ENCODE measurements around the gene ADRA2B. TPM values are rescaled to one million over a fixed set of nuclear protein-coding genes. Genes with fewer than 3 reads are reported as not detected.

Gene ADRA2B
- total and polyA plus RNA-seq, 2 donors (not counting 3 experiments of a cell fraction or from before 2014, with no cell fraction given), result not detected

DNA sequence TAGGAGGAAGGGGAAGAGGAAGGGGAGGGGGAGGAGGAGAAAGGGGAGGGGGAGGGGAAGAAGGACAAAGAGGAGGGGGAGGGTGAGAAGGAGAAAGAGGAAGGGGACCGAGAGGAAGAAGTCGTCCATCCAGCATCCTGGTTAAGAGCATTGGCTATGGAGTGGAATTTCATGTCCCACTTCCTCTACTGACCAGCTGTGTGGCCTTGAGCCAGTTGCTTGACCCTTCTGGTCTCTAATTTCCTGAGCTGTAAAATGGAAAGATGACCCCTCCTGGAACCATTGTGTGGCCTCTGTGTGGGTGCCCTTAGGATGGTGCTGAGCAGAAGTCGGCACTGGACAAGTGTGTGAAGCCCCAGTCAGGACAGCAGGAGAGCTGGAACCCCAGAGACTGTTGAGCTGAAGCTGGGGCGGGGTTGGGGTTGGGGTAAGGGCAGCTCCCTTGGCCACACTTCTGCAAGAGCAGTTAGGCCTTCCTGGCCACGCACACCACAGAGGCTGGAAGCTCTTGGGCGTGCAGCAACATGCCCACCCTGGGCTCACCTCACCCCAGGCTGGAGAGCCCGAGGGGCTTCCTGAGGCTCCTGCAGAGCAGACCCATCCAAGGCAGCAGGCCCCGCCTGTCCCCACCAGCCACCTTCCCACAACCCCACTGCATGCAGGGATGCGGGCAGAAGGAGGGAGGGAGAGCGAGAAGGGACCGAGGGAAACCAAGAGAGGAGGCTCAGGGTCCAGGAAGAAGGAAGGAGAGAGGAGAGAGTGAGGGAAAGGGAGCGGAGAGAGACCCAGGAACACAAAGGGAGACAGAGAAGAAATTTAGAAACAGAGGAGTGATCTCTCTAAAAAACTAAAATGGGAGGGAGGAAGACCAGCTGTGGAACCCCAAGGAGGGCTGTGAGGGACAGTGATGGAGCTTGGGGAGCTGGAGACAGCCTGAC is 16.2 kb downstream of the ADRA2B start:
- dilution Hi-C loops (cut with MboI; ENCODE audit: extremely low pct_ligation_motif_present, low sequenced_read_pairs), result no loop called here
- Histone ChIP-seq H3K9me1 (replicated peaks; ENCODE audit: control insufficient read depth, extremely low read depth, insufficient read depth, low read length) (no peaks in the 10 kb centered on the region), H3K4me3 (replicated peaks in 1 of 3; ENCODE audit: insufficient read depth in 1 of 3, low read depth in 1 of 3, low read length in 3 of 3) (no peak overlapping the region), H3K9ac (replicated peaks; ENCODE audit: extremely low read depth, insufficient read depth, low read length) (no peak overlapping the region), H3K27me3 (ENCODE audit: control insufficient read depth in 2 of 2, insufficient read depth in 2 of 2, low read length in 2 of 2) (peaks cover 0 to 2% of the 10 kb centered on the region in 2 experiments), H3K36me3 (ENCODE audit: control insufficient read depth in 2 of 2, extremely low read depth in 1 of 2, insufficient read depth in 2 of 2, low read length in 2 of 2) (no peaks in the 10 kb centered on the region), H4K20me1 (replicated peaks; ENCODE audit: control insufficient read depth, extremely low read depth, insufficient read depth, low read length) (no peaks in the 10 kb centered on the region), H3K9me3 (replicated peaks; ENCODE audit: control insufficient read depth, insufficient read depth, low read length) (no peaks in the 10 kb centered on the region), H3K79me2 (ENCODE audit: control insufficient read depth, insufficient read depth, low read length) (no peaks in the 10 kb centered on the region), H3K27ac (ENCODE audit: insufficient read depth, low read depth, low read length) (no peak overlapping the region), H2AFZ (ENCODE audit: low read depth, low read length) (no peak overlapping the region), H3K4me1 (ENCODE audit: control insufficient read depth, extremely low read depth, insufficient read depth, low read length) (no peaks in the 10 kb centered on the region), H3K4me2 (ENCODE audit: insufficient read depth, low read length) (no peak overlapping the region)
- CTCF ChIA-PET, result interaction anchor here (1.8 kb wide), 1 partner anchor 17 kb away, joined by 7 read pairs; no protein-coding TSS in a partner anchor
- TF ChIP-seq POLR2A (IDR thresholded peaks at IDR 0.05; ENCODE audit: low read depth, low read length) (no peak), GATA2 (IDR thresholded peaks at IDR 0.05; ENCODE audit: insufficient read depth, insufficient read length, low read depth, low read length) (no peak), EZH2 (IDR thresholded peaks at IDR 0.05; ENCODE audit: borderline replicate concordance, low read depth, low read length, severe bottlenecking) (no peak), POLR2AphosphoS5 (IDR thresholded peaks at IDR 0.05; ENCODE audit: insufficient read depth, low read depth, low read length) (no peak), FOS (IDR thresholded peaks at IDR 0.05; ENCODE audit: borderline replicate concordance, insufficient read depth, low read length) (no peak), JUN (IDR thresholded peaks at IDR 0.05; ENCODE audit: borderline replicate concordance, insufficient read depth, insufficient read length, low read depth) (no peak), MYC (IDR thresholded peaks at IDR 0.05; ENCODE audit: low read depth, low read length) (no peak)
- TF ChIP-seq, protein P1, sequence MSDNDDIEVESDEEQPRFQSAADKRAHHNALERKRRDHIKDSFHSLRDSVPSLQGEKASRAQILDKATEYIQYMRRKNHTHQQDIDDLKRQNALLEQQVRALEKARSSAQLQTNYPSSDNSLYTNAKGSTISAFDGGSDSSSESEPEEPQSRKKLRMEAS (IDR thresholded peaks at IDR 0.05; ENCODE audit: insufficient read depth, insufficient read length), result no peak
- TF ChIP-seq, protein P2, sequence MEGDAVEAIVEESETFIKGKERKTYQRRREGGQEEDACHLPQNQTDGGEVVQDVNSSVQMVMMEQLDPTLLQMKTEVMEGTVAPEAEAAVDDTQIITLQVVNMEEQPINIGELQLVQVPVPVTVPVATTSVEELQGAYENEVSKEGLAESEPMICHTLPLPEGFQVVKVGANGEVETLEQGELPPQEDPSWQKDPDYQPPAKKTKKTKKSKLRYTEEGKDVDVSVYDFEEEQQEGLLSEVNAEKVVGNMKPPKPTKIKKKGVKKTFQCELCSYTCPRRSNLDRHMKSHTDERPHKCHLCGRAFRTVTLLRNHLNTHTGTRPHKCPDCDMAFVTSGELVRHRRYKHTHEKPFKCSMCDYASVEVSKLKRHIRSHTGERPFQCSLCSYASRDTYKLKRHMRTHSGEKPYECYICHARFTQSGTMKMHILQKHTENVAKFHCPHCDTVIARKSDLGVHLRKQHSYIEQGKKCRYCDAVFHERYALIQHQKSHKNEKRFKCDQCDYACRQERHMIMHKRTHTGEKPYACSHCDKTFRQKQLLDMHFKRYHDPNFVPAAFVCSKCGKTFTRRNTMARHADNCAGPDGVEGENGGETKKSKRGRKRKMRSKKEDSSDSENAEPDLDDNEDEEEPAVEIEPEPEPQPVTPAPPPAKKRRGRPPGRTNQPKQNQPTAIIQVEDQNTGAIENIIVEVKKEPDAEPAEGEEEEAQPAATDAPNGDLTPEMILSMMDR (IDR thresholded peaks at IDR 0.05; ENCODE audit: extremely low read depth in 1 of 2, insufficient read depth in 1 of 2, low read depth in 1 of 2, low read length in 2 of 2), result no peak
- POLR2A ChIA-PET, result no interaction called here
- intact Hi-C loops (cut with micrococcal nuclease), result no loop called here
- FAIRE-seq (peak; percentile 76), DNase-seq (ENCODE audit: low read depth, low spot score) (peak; percentile 26)
- BruUV-seq (replicated peaks), result no TSS peak

Measured in endothelial cell of umbilical vein (primary cell).